Smooth muscle cell (in vitro differentiated cells): Measurements from ENCODE around the gene ATG7. TPM values are rescaled to one million over a fixed set of nuclear protein-coding genes. Genes with fewer than 3 reads are reported as not detected.

Experiments
- DNase-seq: peaks from one replicate; lab custom pipeline; 2025; ENCODE audit not compliant: unreplicated experiment; lab: John Stamatoyannopoulos, UW
- H2AFZ ChIP-seq: fragments of 200-600 bp; sonication (generic); 2 replicates; pipeline ENCODE4 v1.6.0; 2016; ENCODE audit warnings: antibody characterized with exemption, low read depth, mild to moderate bottlenecking
- H3F3A ChIP-seq: fragments of 200-600 bp; sonication (generic); 2 replicates; pipeline ENCODE4 v1.6.0; 2017; ENCODE audit warnings: antibody characterized with exemption, low read depth
- H3K27ac ChIP-seq: fragments of 200-600 bp; sonication (generic); 2 replicates; pipeline ENCODE4 v1.5.1; 2016; ENCODE audit warnings: low read depth, mild to moderate bottlenecking
- H3K27me3 ChIP-seq: fragments of 200-600 bp; sonication (generic); 2 replicates; pipeline ENCODE4 v1.6.1; 2016; ENCODE audit warnings: low read depth, mild to moderate bottlenecking
- H3K36me3 ChIP-seq: fragments of 200-600 bp; sonication (generic); 2 replicates; pipeline ENCODE4 v1.5.1; 2016; ENCODE audit warnings: low read depth
- H3K4me1 ChIP-seq: fragments of 200-600 bp; sonication (generic); 2 replicates; pipeline ENCODE4 v1.5.1; 2016; ENCODE audit warnings: low read depth
- H3K4me2 ChIP-seq: fragments of 200-600 bp; sonication (generic); 2 replicates; pipeline ENCODE4 v1.6.0; 2016; ENCODE audit warnings: mild to moderate bottlenecking
- H3K4me3 ChIP-seq: fragments of 200-600 bp; sonication (generic); 2 replicates; pipeline ENCODE4 v1.5.1; 2016; ENCODE audit warnings: mild to moderate bottlenecking
- H3K79me2 ChIP-seq: fragments of 200-600 bp; sonication (generic); 2 replicates; pipeline ENCODE4 v1.6.0; 2016; ENCODE audit warnings: low read depth, mild to moderate bottlenecking
- H3K9ac ChIP-seq: fragments of 200-600 bp; sonication (generic); 2 replicates; pipeline ENCODE4 v1.6.0; 2016; ENCODE audit warnings: low read depth
- H3K9me3 ChIP-seq: fragments of 200-600 bp; sonication (generic); replicated peaks from 2 replicates; pipeline ENCODE4 v1.5.1; 2016; ENCODE audit warnings: low read depth
- H4K20me1 ChIP-seq: fragments of 200-600 bp; sonication (generic); 2 replicates; pipeline ENCODE4 v1.6.0; 2016; ENCODE audit warnings: low read depth
- CTCF ChIP-seq: fragments of 200-600 bp; sonication (generic); IDR thresholded peaks from 2 replicates; pipeline ENCODE4 v1.5.1; 2017; ENCODE audit warnings: borderline replicate concordance, mild to moderate bottlenecking, antibody characterized with exemption; ENCODE audit not compliant: insufficient read depth, poor library complexity, severe bottlenecking
- WGBS: methylation state at CpG from one replicate; pipeline ENCODE4 v1.1.7; 2016; ENCODE audit warnings: low lambda C conversion rate; 5-methylcytosine and 5-hydroxymethylcytosine counted together
- polyA plus RNA-seq: library from polyadenylated mRNA; unstranded; fragments of >200 nt; fragmentation: Nextera tagmentation; extraction: Ambion mirVana; gene quantifications from 2 replicates; pipeline ENCODE4 v1.2.1, GENCODE V29; 2016
- total RNA-seq: library from RNA; depleted of rRNA; stranded (reverse); fragments of >200 nt; gene quantifications from 2 replicates; pipeline ENCODE4 v1.2.3, GENCODE V29; 2014

ATG7 gene
- total and polyA plus RNA-seq, 2 experiments from 2014 or later = 19.4 to 40.3 TPM

GRCh38 chr3:11373654-11374053 lies 101.5 kb downstream of the ATG7 start:
- no peaks in the 10 kb centered on the region for H3K4me1 ChIP-seq
- H2AFZ ChIP-seq = no peak overlapping the region
- no peaks in the 10 kb centered on the region for H3F3A ChIP-seq
- H3K9me3 ChIP-seq = no peaks in the 10 kb centered on the region
- H3K36me3 ChIP-seq = no peaks in the 10 kb centered on the region
- no peak for TF ChIP-seq CTCF
- no peak for DNase-seq
- H3K27me3 ChIP-seq = no peaks in the 10 kb centered on the region
- H3K4me3 ChIP-seq = no peak overlapping the region
- H3K27ac ChIP-seq = no peak overlapping the region
- H3K9ac ChIP-seq = no peak overlapping the region
- no peaks in the 10 kb centered on the region for H4K20me1 ChIP-seq
- no peak overlapping the region for H3K4me2 ChIP-seq
- no peaks in the 10 kb centered on the region for H3K79me2 ChIP-seq
- WGBS = 98% methylated on average over 2 of the region's 2 CpGs

GRCh38 chr3:11375333-11376088 lies 103.3 kb downstream of the ATG7 start:
- no peak overlapping the region for H3K9ac ChIP-seq
- no peak for TF ChIP-seq CTCF
- H3K27me3 ChIP-seq = no peaks in the 10 kb centered on the region
- no peak overlapping the region for H3K4me3 ChIP-seq
- no peaks in the 10 kb centered on the region for H3K9me3 ChIP-seq
- H3K36me3 ChIP-seq = no peaks in the 10 kb centered on the region
- H3K79me2 ChIP-seq = no peaks in the 10 kb centered on the region
- no peak overlapping the region for H3K4me2 ChIP-seq
- 97% methylated on average over 11 of the region's 11 CpGs for WGBS
- peaks cover 12% of the 10 kb centered on the region for H3K4me1 ChIP-seq
- peaks cover 6% of the 10 kb centered on the region for H3F3A ChIP-seq
- no peak overlapping the region for H3K27ac ChIP-seq
- H2AFZ ChIP-seq = no peak overlapping the region
- no peaks in the 10 kb centered on the region for H4K20me1 ChIP-seq
- DNase-seq = no peak

GRCh38 chr3:11377719-11378118 lies 105.5 kb downstream of the ATG7 start:
- H4K20me1 ChIP-seq = no peaks in the 10 kb centered on the region
- H3K4me1 ChIP-seq = peaks cover 25% of the 10 kb centered on the region
- no peak overlapping the region for H3K4me3 ChIP-seq
- H3K27me3 ChIP-seq = no peaks in the 10 kb centered on the region
- H3K9me3 ChIP-seq = no peaks in the 10 kb centered on the region
- DNase-seq = no peak
- no peaks in the 10 kb centered on the region for H3K36me3 ChIP-seq
- H3F3A ChIP-seq = peaks cover 18% of the 10 kb centered on the region
- H3K9ac ChIP-seq = no peak overlapping the region
- no peak overlapping the region for H3K4me2 ChIP-seq
- H2AFZ ChIP-seq = no peak overlapping the region
- no peak for TF ChIP-seq CTCF
- no peaks in the 10 kb centered on the region for H3K79me2 ChIP-seq
- no peak overlapping the region for H3K27ac ChIP-seq
- WGBS = 90% methylated on average over 2 of the region's 2 CpGs
